ENCODE data around the gene PSMB5. TPM values are rescaled to one million over a fixed set of nuclear protein-coding genes. Genes with fewer than 3 reads are reported as not detected.

PSMB5 gene
- total and polyA plus RNA-seq, 2 donors = 71.0 to 93.4 TPM

DNA sequence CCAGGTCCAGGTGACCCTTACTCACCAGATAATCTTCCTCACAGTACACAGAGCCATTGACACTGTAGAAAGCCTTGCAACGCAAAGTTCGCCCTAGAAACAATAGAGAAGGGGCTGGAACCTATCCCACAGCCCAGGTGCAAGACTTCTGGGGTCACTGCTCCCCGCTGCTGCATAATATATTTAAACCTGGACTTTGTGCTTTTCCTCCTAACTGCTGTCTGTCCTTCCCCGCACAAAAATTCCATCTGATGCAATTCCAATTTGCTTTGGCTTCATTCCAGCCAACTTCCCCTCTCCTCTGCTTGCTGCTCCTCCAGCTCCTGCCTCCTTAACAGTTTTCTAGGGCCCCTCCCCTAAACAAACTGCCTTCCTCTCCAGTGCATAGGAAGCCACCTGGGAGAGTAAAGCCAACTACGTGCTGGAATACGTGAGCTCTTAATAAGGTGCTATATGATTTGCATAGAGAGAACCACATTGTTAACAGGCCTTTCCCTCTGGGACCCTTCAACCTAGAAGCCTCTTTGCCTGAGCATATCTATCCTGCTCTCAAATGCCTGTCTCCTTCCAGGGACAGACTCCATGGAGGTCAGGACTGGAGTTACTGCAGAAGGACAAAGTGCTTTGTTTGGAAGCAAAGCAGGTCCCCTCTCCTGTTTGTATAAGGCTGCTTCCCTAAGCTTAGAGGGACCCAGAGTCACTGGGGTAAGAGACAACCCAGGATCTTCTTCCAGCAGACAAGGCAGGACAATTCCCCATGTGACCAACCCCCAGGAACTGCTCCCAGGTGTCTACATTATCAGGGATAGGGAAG lies 57.9 kb downstream of the PSMB5 start:
- Histone ChIP-seq H3K27me3 (ENCODE audit: control insufficient read depth in 2 of 2, insufficient read depth in 1 of 2, low read length in 1 of 2) (peaks cover 17 to 31% of the 10 kb centered on the region in 2 donors), H3K27ac (ENCODE audit: low read depth in 1 of 2, low read length in 1 of 2) (no peak overlapping the region), H3K4me3 (ENCODE audit: low read length in 2 of 2) (no peak overlapping the region), H3K4me1 (ENCODE audit: control insufficient read depth in 2 of 2, insufficient read depth in 2 of 2, low read length in 2 of 2) (peaks cover 10 to 29% of the 10 kb centered on the region in 2 donors), H3K9me3 (ENCODE audit: control insufficient read depth in 2 of 2, insufficient read depth in 1 of 2, low read length in 1 of 2) (no peaks in the 10 kb centered on the region), H3K36me3 (ENCODE audit: control insufficient read depth in 2 of 2, insufficient read depth in 2 of 2, low read length in 1 of 2) (peaks cover 7 to 11% of the 10 kb centered on the region in 2 donors)
- no peak for DNase-seq (ENCODE audit: low read depth in 6 of 9, low spot score in 9 of 9)
- WGBS = 88% methylated on average over 6 of the region's 6 CpGs

Other genes with a start within 250 kb of the PSMB5 start
- 10.7 TPM for gene SLC7A7, start 219.5 kb downstream of the PSMB5 start, total RNA-seq
- gene SLC7A7, start 219.5 kb downstream of the PSMB5 start, polyA plus RNA-seq = 16.7 TPM
- gene MRPL52, start 205.0 kb downstream of the PSMB5 start, total RNA-seq = 114 TPM
- gene MRPL52, start 205.0 kb downstream of the PSMB5 start, polyA plus RNA-seq = 121 TPM
- gene MMP14, start 198.3 kb downstream of the PSMB5 start, total RNA-seq = 21.2 TPM
- 69.5 TPM for gene MMP14, start 198.3 kb downstream of the PSMB5 start, polyA plus RNA-seq
- 11.4 TPM for gene LRP10, start 163.2 kb downstream of the PSMB5 start, total RNA-seq
- 18.6 TPM for gene LRP10, start 163.2 kb downstream of the PSMB5 start, polyA plus RNA-seq
- 0.47 TPM for gene REM2, start 151.7 kb downstream of the PSMB5 start, total RNA-seq
- gene REM2, start 151.7 kb downstream of the PSMB5 start, polyA plus RNA-seq = 3.2 TPM
- 85.2 TPM for gene RBM23, start 115.8 kb downstream of the PSMB5 start, total RNA-seq
- gene RBM23, start 115.8 kb downstream of the PSMB5 start, polyA plus RNA-seq = 41.8 TPM
- gene PRMT5, start 105.5 kb downstream of the PSMB5 start, total RNA-seq = 76.4 TPM
- 31.8 TPM for gene PRMT5, start 105.5 kb downstream of the PSMB5 start, polyA plus RNA-seq
- gene HAUS4, start 77.8 kb downstream of the PSMB5 start, total RNA-seq = 51.1 TPM
- gene HAUS4, start 77.8 kb downstream of the PSMB5 start, polyA plus RNA-seq = 30.5 TPM
- gene AJUBA, start 52.3 kb downstream of the PSMB5 start, total RNA-seq = 14.4 TPM
- 22.4 TPM for gene AJUBA, start 52.3 kb downstream of the PSMB5 start, polyA plus RNA-seq
- gene C14orf93, start 24.8 kb downstream of the PSMB5 start, total RNA-seq = 23.8 TPM
- gene C14orf93, start 24.8 kb downstream of the PSMB5 start, polyA plus RNA-seq = 17.5 TPM
- 48.7 TPM for gene PSMB11, start 7.3 kb upstream of the PSMB5 start, total RNA-seq
- gene PSMB11, start 7.3 kb upstream of the PSMB5 start, polyA plus RNA-seq = 0.62 TPM
- 2.8 TPM for gene CDH24, start 22.6 kb upstream of the PSMB5 start, total RNA-seq
- gene CDH24, start 22.6 kb upstream of the PSMB5 start, polyA plus RNA-seq = 7.0 TPM
- gene ACIN1, start 60.2 kb upstream of the PSMB5 start, total RNA-seq = 75.6 TPM
- gene ACIN1, start 60.2 kb upstream of the PSMB5 start, polyA plus RNA-seq = 123 TPM
- gene C14orf119, start 60.6 kb upstream of the PSMB5 start, total RNA-seq = 52.9 TPM
- gene C14orf119, start 60.6 kb upstream of the PSMB5 start, polyA plus RNA-seq = 43.6 TPM
- 0.05 TPM for gene CIROP, start 70.1 kb upstream of the PSMB5 start, total RNA-seq
- gene CIROP, start 70.1 kb upstream of the PSMB5 start, polyA plus RNA-seq = 0.07 TPM
- gene CEBPE, start 84.4 kb upstream of the PSMB5 start, total RNA-seq = 2.5 TPM
- gene CEBPE, start 84.4 kb upstream of the PSMB5 start, polyA plus RNA-seq = 0.87 TPM
- gene SLC7A8, start 148.8 kb upstream of the PSMB5 start, total RNA-seq = 3.2 TPM
- gene SLC7A8, start 148.8 kb upstream of the PSMB5 start, polyA plus RNA-seq = 15.0 TPM
- gene RNF212B, start 203.0 kb upstream of the PSMB5 start, total RNA-seq = 0.05 TPM
- gene RNF212B, start 203.0 kb upstream of the PSMB5 start, polyA plus RNA-seq = 0.07 TPM

All from thymus (tissue), 11 donors.